Esophagus muscularis mucosa (tissue), 3 donors: ENCODE measurements around the gene DARS1.

Experiments
- POLR2A ChIP-seq: fragments of 450-650 bp; IDR thresholded peaks from one replicate; pipeline ENCODE4 v1.6.1; 2017; ENCODE audit warnings: antibody characterized with exemption, moderate library complexity, mild to moderate bottlenecking, low read depth
- POLR2AphosphoS5 ChIP-seq, 2 donors: sonication (generic); formaldehyde crosslinking; IDR thresholded peaks; one replicate each; pipeline ENCODE4 v1.6.1; 2017; ENCODE audit warnings: antibody characterized with exemption in 2 of 2
- TF ChIP-seq, protein P1 (sequence below), 3 experiments: fragments of 200-600 bp in 2 of 3; fragments of 450-650 bp in 1 of 3; sonication (generic) in 2 of 3; IDR thresholded peaks; one replicate each; pipeline ENCODE4 v1.5.1; 2017 to 2019; ENCODE audit warnings: antibody characterized with exemption in 3 of 3, mild to moderate bottlenecking in 2 of 3, moderate library complexity in 1 of 3

DNA sequence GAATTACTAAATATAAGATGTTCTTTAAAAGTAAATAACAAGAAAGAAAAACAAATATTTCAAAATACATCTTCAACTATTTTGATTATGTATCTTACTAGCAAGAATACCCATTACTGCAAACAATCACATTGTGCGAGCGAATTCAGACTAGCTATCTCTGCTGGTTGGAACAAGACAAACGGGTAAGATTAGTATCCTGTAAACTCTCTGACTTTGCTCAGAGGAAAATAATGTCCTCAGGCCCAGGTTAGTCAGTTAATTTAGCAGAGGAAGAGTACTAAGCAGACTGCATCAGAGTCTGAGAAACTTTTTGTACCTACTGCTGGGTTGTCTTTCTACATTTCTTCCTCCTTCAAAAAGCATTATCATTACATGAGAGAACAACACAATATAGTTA lies 58.8 kb downstream of the DARS1 start:
- TF ChIP-seq, protein P1, sequence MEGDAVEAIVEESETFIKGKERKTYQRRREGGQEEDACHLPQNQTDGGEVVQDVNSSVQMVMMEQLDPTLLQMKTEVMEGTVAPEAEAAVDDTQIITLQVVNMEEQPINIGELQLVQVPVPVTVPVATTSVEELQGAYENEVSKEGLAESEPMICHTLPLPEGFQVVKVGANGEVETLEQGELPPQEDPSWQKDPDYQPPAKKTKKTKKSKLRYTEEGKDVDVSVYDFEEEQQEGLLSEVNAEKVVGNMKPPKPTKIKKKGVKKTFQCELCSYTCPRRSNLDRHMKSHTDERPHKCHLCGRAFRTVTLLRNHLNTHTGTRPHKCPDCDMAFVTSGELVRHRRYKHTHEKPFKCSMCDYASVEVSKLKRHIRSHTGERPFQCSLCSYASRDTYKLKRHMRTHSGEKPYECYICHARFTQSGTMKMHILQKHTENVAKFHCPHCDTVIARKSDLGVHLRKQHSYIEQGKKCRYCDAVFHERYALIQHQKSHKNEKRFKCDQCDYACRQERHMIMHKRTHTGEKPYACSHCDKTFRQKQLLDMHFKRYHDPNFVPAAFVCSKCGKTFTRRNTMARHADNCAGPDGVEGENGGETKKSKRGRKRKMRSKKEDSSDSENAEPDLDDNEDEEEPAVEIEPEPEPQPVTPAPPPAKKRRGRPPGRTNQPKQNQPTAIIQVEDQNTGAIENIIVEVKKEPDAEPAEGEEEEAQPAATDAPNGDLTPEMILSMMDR (IDR thresholded peaks at IDR 0.05), result no peak
- no peak for TF ChIP-seq POLR2AphosphoS5 (IDR thresholded peaks at IDR 0.05)
- TF ChIP-seq POLR2A, result no peak
